B cell (primary cell): ENCODE data around the gene CHAT.

Experiments
- EZH2 ChIP-seq: IDR thresholded peaks from 2 replicates; pipeline ENCODE4 v1.6.1; 2012; ENCODE audit warnings: borderline replicate concordance, low read depth, mild to moderate bottlenecking, moderate library complexity, low read length; ENCODE audit not compliant: insufficient read depth, poor library complexity, severe bottlenecking
- TF ChIP-seq, protein P1 (sequence below): fragments of 200-600 bp; IDR thresholded peaks from one replicate; pipeline ENCODE4 v1.8.0; 2022; ENCODE audit warnings: antibody characterized with exemption, mild to moderate bottlenecking

DNA sequence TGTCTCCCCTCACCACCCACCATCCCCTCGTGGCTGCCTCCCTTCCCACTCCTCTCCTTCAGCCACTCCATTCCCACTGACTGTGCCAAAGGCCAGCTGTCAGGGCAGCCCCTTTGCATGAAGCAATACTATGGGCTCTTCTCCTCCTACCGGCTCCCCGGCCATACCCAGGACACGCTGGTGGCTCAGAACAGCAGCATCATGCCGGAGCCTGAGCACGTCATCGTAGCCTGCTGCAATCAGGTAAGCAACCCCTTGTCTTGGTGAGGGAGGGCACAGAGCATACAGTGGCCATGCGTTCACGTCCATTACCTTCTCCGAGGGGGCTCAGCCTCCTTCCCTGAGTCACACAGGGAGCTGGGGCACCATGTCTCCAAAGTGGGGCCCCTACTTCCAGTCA lies 11.6 kb downstream of the CHAT start:
- TF ChIP-seq, protein P1, sequence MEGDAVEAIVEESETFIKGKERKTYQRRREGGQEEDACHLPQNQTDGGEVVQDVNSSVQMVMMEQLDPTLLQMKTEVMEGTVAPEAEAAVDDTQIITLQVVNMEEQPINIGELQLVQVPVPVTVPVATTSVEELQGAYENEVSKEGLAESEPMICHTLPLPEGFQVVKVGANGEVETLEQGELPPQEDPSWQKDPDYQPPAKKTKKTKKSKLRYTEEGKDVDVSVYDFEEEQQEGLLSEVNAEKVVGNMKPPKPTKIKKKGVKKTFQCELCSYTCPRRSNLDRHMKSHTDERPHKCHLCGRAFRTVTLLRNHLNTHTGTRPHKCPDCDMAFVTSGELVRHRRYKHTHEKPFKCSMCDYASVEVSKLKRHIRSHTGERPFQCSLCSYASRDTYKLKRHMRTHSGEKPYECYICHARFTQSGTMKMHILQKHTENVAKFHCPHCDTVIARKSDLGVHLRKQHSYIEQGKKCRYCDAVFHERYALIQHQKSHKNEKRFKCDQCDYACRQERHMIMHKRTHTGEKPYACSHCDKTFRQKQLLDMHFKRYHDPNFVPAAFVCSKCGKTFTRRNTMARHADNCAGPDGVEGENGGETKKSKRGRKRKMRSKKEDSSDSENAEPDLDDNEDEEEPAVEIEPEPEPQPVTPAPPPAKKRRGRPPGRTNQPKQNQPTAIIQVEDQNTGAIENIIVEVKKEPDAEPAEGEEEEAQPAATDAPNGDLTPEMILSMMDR = no peak
- no peak for TF ChIP-seq EZH2
